HepG2 (cell line): Measurements from ENCODE around the gene CLDN5. TPM values are rescaled to one million over a fixed set of nuclear protein-coding genes. Genes with fewer than 3 reads are reported as not detected.

Experiments used
- AHR ChIP-seq: IDR thresholded peaks from 2 replicates; pipeline ENCODE4 v1.6.1; 2018; ENCODE audit warnings: missing genetic modification reagents, missing compliant biosample characterization
- DMAP1 ChIP-seq: IDR thresholded peaks from 2 replicates; pipeline ENCODE4 v1.6.1; 2016
- E2F5 ChIP-seq: sonication (generic); formaldehyde crosslinking; conservative IDR thresholded peaks from 2 replicates; pipeline ENCODE4 v1.4.0; 2020; ENCODE audit warnings: missing genetic modification reagents
- HES4 ChIP-seq: sonication (generic); formaldehyde crosslinking; IDR thresholded peaks from 2 replicates; pipeline ENCODE4 v1.9.0; 2021; ENCODE audit warnings: mild to moderate bottlenecking, missing genetic modification reagents, borderline replicate concordance
- HMGXB3 ChIP-seq: sonication (generic); formaldehyde crosslinking; IDR thresholded peaks from 2 replicates; pipeline ENCODE4 v1.4.0; 2020; ENCODE audit warnings: missing genetic modification reagents, borderline replicate concordance
- HOXA5 ChIP-seq: sonication (generic); formaldehyde crosslinking; IDR thresholded peaks from 2 replicates; pipeline ENCODE4 v1.4.0; 2020; ENCODE audit warnings: missing genetic modification reagents
- ISL2 ChIP-seq: sonication (generic); formaldehyde crosslinking; IDR thresholded peaks from 2 replicates; pipeline ENCODE4 v1.5.0; 2020; ENCODE audit warnings: missing genetic modification reagents
- KDM2A ChIP-seq: sonication (generic); formaldehyde crosslinking; IDR thresholded peaks from 2 replicates; pipeline ENCODE4 v1.4.0; 2020; ENCODE audit warnings: low read depth, missing genetic modification reagents, borderline replicate concordance
- LBX2 ChIP-seq: sonication (generic); formaldehyde crosslinking; IDR thresholded peaks from 2 replicates; pipeline ENCODE4 v1.5.0; 2020; ENCODE audit warnings: missing genetic modification reagents, mild to moderate bottlenecking, borderline replicate concordance
- MAF1 ChIP-seq: sonication (generic); formaldehyde crosslinking; IDR thresholded peaks from 2 replicates; pipeline ENCODE4 v1.5.0; 2020; ENCODE audit warnings: missing genetic modification reagents, borderline replicate concordance
- NFKB2 ChIP-seq: sonication (generic); formaldehyde crosslinking; IDR thresholded peaks from 2 replicates; pipeline ENCODE4 v1.4.0; 2020; ENCODE audit warnings: missing genetic modification reagents, borderline replicate concordance
- NONO ChIP-seq, 2 experiments: fragments of 450-650 bp in 1 of 2; sonication (generic) in 1 of 2; formaldehyde crosslinking in 1 of 2; IDR thresholded peaks in 1 of 2; conservative IDR thresholded peaks in 1 of 2; 2 replicates each; pipeline versions ENCODE4 v1.6.1 to v1.8.0; 2017 to 2022; ENCODE audit warnings: mild to moderate bottlenecking in 1 of 2, missing genetic modification reagents in 1 of 2, moderate library complexity in 1 of 2
- PAWR ChIP-seq: sonication (generic); formaldehyde crosslinking; IDR thresholded peaks from 2 replicates; pipeline ENCODE4 v1.4.0; 2020; ENCODE audit warnings: missing genetic modification reagents, mild to moderate bottlenecking, borderline replicate concordance
- PPARG ChIP-seq: conservative IDR thresholded peaks from 2 replicates; pipeline ENCODE4 v1.6.1; 2016; ENCODE audit warnings: missing biosample characterization, missing genetic modification reagents
- SAP130 ChIP-seq: IDR thresholded peaks from 2 replicates; pipeline ENCODE4 v1.6.1; 2016; ENCODE audit warnings: low read depth
- ZBTB8A ChIP-seq: sonication (generic); formaldehyde crosslinking; IDR thresholded peaks from 2 replicates; pipeline ENCODE4 v1.4.0; 2020; ENCODE audit warnings: mild to moderate bottlenecking, low read depth, missing genetic modification reagents, borderline replicate concordance
- ZMYM4 ChIP-seq: sonication (generic); formaldehyde crosslinking; IDR thresholded peaks from 2 replicates; pipeline ENCODE4 v1.8.1; 2023; ENCODE audit warnings: mild to moderate bottlenecking, missing genetic modification reagents
- ZNF12 ChIP-seq: sonication (generic); formaldehyde crosslinking; IDR thresholded peaks from 2 replicates; pipeline ENCODE4 v1.5.0; 2020; ENCODE audit warnings: missing genetic modification reagents
- ZNF350 ChIP-seq: sonication (generic); formaldehyde crosslinking; IDR thresholded peaks from 2 replicates; pipeline ENCODE4 v1.4.0; 2020; ENCODE audit warnings: mild to moderate bottlenecking, low read depth, missing genetic modification reagents, borderline replicate concordance
- ZNF44 ChIP-seq: sonication (generic); formaldehyde crosslinking; IDR thresholded peaks from 2 replicates; pipeline ENCODE4 v1.5.1; 2020; ENCODE audit warnings: mild to moderate bottlenecking, missing genetic modification reagents
- ZNF768 ChIP-seq: sonication (generic); formaldehyde crosslinking; IDR thresholded peaks from 2 replicates; pipeline ENCODE4 v1.4.0; 2020; ENCODE audit warnings: missing genetic modification reagents
- ZNF839 ChIP-seq: sonication (generic); formaldehyde crosslinking; IDR thresholded peaks from 2 replicates; pipeline ENCODE4 v1.4.0; 2020; ENCODE audit warnings: missing genetic modification reagents, mild to moderate bottlenecking, borderline replicate concordance
- ZNF891 ChIP-seq: sonication (generic); formaldehyde crosslinking; IDR thresholded peaks from 2 replicates; pipeline ENCODE4 v1.5.0; 2020; ENCODE audit warnings: mild to moderate bottlenecking, missing genetic modification reagents
- polyA plus RNA-seq, 8 experiments: library from polyadenylated mRNA; depleted of rRNA in 3 of 8; stranded (reverse) in 7 of 8; unstranded in 1 of 8; fragments of >200 nt; fragmentation: Illumina TruSeq in 4 of 8; extraction: Trizol in 4 of 8; gene quantifications; 2 replicates each; pipeline versions ENCODE4 v1.2.1 to v1.2.3, GENCODE V29; 2011 to 2016; ENCODE audit warnings: low read depth in 4 of 8, missing spikeins in 1 of 8, mixed read lengths in 1 of 8; ENCODE audit not compliant: insufficient read depth in 1 of 8
- total RNA-seq, 5 experiments: library from RNA; depleted of rRNA; stranded (reverse); fragments of >200 nt; fragmentation: Illumina TruSeq; extraction: Trizol; gene quantifications; 2 replicates each; pipeline ENCODE4 v1.2.3, GENCODE V29; 2016; ENCODE audit warnings: low read depth in 1 of 5
- TF ChIP-seq, protein P1 (sequence below): sonication (generic); formaldehyde crosslinking; IDR thresholded peaks from 2 replicates; pipeline ENCODE4 v1.5.1; 2020; ENCODE audit warnings: mild to moderate bottlenecking, moderate library complexity, missing genetic modification reagents

The CLDN5 gene
- total and polyA plus RNA-seq, 2 of the 13 experiments (the other 11 are each of a cell fraction or from before 2014, with no cell fraction given), result not detected

DNA sequence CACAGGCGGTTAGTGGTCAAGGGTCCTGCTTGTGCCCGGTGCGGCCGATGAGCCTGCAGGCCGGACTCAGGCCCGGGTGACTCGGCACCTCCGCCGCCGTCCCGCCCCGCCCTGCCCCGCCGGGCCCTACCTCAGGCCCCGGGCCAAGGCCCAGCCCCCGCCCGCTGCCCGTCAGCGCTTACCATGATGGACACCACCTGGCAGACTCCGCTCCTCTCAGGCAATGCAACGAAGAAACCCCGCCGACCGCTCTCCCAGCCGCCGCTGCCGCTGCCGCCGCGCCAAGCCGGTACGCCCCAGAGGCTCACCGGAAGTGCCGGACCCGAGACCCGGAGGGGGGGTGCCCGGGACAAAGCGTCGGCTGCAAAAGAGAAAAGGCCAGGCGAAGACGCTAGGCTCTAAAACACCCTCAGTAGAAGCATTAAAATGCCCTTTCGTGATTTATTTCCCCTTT is 45.3 kb downstream of the CLDN5 start, which contains the start of gene UFD1 (continued):
- TF ChIP-seq PPARG (no peak), ISL2 (CRISPR knock-in tag) (0 out of 2 replicates have a peak, but pooled peaks have one; percentile 5), KDM2A (CRISPR knock-in tag) (peak; percentile 28; the same call in 1 of the 2 replicates), E2F5 (CRISPR knock-in tag) (0 out of 2 replicates have a peak, but pooled peaks have one; percentile 23), NFKB2 (CRISPR knock-in tag) (no peak; the same call in 1 of the 2 replicates), LBX2 (CRISPR knock-in tag) (no peak), NONO (IDR thresholded peaks at IDR 0.05) (no peak), NONO (CRISPR knock-in tag; conservative IDR thresholded peaks at IDR 0.05) (no peak), ZNF839 (CRISPR knock-in tag) (no peak), HES4 (CRISPR knock-in tag) (no peak), HOXA5 (peak; percentile 49; the same call in 1 of the 2 replicates), ZNF891 (no peak), ZNF350 (CRISPR knock-in tag) (no peak), AHR (CRISPR knock-in tag) (no peak), ZMYM4 (no peak; the same call in 1 of the 2 replicates), PAWR (CRISPR knock-in tag) (no peak), DMAP1 (CRISPR knock-in tag) (no peak), ZBTB8A (CRISPR knock-in tag) (no peak), HMGXB3 (no peak), SAP130 (CRISPR knock-in tag) (peak; percentile 64; the same call in 1 of the 2 replicates), MAF1 (no peak), ZNF44 (CRISPR knock-in tag) (0 out of 2 replicates have a peak, but pooled peaks have one; percentile 1), ZNF768 (CRISPR knock-in tag) (0 out of 2 replicates have a peak, but pooled peaks have one; percentile 21), ZNF12 (CRISPR knock-in tag) (peak; percentile 45; the same call in 1 of the 2 replicates)
- TF ChIP-seq, protein P1, sequence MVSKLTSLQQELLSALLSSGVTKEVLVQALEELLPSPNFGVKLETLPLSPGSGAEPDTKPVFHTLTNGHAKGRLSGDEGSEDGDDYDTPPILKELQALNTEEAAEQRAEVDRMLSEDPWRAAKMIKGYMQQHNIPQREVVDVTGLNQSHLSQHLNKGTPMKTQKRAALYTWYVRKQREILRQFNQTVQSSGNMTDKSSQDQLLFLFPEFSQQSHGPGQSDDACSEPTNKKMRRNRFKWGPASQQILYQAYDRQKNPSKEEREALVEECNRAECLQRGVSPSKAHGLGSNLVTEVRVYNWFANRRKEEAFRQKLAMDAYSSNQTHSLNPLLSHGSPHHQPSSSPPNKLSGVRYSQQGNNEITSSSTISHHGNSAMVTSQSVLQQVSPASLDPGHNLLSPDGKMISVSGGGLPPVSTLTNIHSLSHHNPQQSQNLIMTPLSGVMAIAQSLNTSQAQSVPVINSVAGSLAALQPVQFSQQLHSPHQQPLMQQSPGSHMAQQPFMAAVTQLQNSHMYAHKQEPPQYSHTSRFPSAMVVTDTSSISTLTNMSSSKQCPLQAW (CRISPR knock-in tag), result no peak
